Lower leg skin (tissue), 3 donors: Measurements from ENCODE around the gene FBXL14.

Experiments used
- POLR2A ChIP-seq, 2 donors: fragments of 450-650 bp; IDR thresholded peaks; one replicate each; pipeline ENCODE4 v1.6.1; 2016 to 2017; ENCODE audit warnings: antibody characterized with exemption in 2 of 2, mild to moderate bottlenecking in 1 of 2, moderate library complexity in 1 of 2
- TF ChIP-seq, protein P1 (sequence below), 3 donors: fragments of 450-650 bp; IDR thresholded peaks; one replicate each; pipeline ENCODE4 v1.5.1; 2016; ENCODE audit warnings: antibody characterized with exemption in 3 of 3, mild to moderate bottlenecking in 3 of 3, moderate library complexity in 2 of 3

DNA sequence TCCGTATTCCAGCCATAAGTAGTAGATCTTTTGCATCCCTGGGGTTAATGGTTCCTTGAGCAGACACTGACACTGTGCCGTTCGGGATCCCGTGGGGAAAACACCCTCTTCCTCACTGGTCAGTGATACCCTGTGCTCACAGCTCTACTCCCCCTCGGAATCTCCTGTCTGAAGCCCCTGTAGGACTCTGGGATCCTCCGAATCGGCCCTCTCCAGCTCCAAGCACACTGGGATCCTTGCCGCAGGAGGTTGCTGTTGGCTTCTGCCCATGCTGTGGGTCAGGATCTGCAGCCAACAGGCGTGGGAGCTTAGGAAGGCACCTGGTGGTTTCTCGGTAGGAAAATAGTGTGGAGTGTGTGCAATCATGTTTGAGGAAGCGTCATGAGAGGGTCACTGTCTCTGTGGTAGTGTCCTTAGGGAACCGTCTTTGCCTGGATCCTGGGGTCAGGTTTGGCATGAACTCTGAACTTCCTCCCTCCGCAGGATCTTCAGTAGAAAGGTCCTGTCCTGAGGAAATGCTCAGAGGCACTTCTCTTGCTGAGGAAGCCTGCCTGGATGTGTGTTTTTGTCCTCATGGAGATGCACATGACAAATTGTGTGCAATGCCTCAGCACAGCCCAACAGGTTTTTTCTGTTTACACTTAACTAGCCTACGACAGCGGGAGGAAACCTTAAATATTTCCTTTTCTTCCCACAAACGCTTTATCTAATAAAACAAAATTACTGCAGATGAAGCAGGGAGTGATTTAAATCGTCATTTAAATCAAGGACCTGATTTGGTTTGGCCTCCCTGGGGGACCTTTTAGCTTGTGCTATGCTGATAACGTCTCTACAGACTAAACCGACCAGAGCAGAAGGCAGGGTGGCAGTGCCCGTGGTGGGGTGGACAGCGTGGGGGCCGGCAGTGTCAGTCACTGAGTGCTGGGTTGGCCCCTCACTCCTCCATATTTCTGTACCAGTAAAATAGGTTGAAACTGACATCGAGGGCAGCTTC lies 18.7 kb downstream of the FBXL14 start:
- TF ChIP-seq, protein P1, sequence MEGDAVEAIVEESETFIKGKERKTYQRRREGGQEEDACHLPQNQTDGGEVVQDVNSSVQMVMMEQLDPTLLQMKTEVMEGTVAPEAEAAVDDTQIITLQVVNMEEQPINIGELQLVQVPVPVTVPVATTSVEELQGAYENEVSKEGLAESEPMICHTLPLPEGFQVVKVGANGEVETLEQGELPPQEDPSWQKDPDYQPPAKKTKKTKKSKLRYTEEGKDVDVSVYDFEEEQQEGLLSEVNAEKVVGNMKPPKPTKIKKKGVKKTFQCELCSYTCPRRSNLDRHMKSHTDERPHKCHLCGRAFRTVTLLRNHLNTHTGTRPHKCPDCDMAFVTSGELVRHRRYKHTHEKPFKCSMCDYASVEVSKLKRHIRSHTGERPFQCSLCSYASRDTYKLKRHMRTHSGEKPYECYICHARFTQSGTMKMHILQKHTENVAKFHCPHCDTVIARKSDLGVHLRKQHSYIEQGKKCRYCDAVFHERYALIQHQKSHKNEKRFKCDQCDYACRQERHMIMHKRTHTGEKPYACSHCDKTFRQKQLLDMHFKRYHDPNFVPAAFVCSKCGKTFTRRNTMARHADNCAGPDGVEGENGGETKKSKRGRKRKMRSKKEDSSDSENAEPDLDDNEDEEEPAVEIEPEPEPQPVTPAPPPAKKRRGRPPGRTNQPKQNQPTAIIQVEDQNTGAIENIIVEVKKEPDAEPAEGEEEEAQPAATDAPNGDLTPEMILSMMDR (IDR thresholded peaks at IDR 0.05) = no peak
- TF ChIP-seq POLR2A (IDR thresholded peaks at IDR 0.05) = no peak
